HG03095 (cell line): Measurements from ENCODE around the gene KCNN3.
"Not testable (repeated sequence)": the region's sequence is repeated elsewhere in the genome, so short reads cannot be mapped to it uniquely, and the experiment has no call there.

Source experiments
- ATAC-seq: cut with Tn5 transposase; IDR thresholded peaks from one replicate; pipeline ENCODE4 v1.9.1; 2021; ENCODE audit warnings: moderate library complexity; ENCODE audit not compliant: unreplicated experiment

KCNN3 gene

GRCh38 chr1:154670310-154671270, 199.5 kb downstream of the KCNN3 start:
- ATAC-seq, result not testable (repeated sequence)

GRCh38 chr1:154669464-154670282, 200.4 kb downstream of the KCNN3 start:
- no peak for ATAC-seq

- ATAC-seq, result no peak
These were observed 203.9 kb downstream of the KCNN3 start for GRCh38 chr1:154666051-154666790.

GRCh38 chr1:154664331-154665002, 205.6 kb downstream of the KCNN3 start:
- no peak for ATAC-seq

- no peak for ATAC-seq
These were observed 206.5 kb downstream of the KCNN3 start for GRCh38 chr1:154663471-154664060.

GRCh38 chr1:154661110-154661509, 209.0 kb downstream of the KCNN3 start:
- ATAC-seq, result no peak

- ATAC-seq, result no peak
These were observed 210.1 kb downstream of the KCNN3 start for GRCh38 chr1:154659823-154660592.

GRCh38 chr1:154657556-154657955, 212.5 kb downstream of the KCNN3 start:
- no peak for ATAC-seq

GRCh38 chr1:154652893-154653292, 217.2 kb downstream of the KCNN3 start:
- ATAC-seq, result no peak
